ENCODE results near the gene OLFM3.

- TF ChIP-seq REST (IDR thresholded peaks at IDR 0.05; ENCODE audit: low read depth) (no peak), POLR2A (IDR thresholded peaks at IDR 0.05; ENCODE audit: borderline replicate concordance, extremely low read depth, insufficient read depth, insufficient read length) (no peak), POLR2AphosphoS5 (IDR thresholded peaks at IDR 0.05; ENCODE audit: low read depth, low read length) (no peak), CTCF (IDR thresholded peaks at IDR 0.05 in 2 of 3, conservative IDR thresholded peaks at IDR 0.05 in 1 of 3; ENCODE audit: borderline replicate concordance in 1 of 3, insufficient read depth in 1 of 3, low read depth in 2 of 3, low read length in 2 of 3) (no peak), JUND (IDR thresholded peaks at IDR 0.05) (no peak), RAD21 (IDR thresholded peaks at IDR 0.05; ENCODE audit: low read depth) (no peak)
- TF ChIP-seq, protein P1, sequence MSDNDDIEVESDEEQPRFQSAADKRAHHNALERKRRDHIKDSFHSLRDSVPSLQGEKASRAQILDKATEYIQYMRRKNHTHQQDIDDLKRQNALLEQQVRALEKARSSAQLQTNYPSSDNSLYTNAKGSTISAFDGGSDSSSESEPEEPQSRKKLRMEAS (IDR thresholded peaks at IDR 0.05) = no peak
These were observed 199.0 kb downstream of the OLFM3 start for GRCh38 chr1:101797722-101798121.
